Motor neuron (in vitro differentiated cells): ENCODE data around the gene AP1M1. TPM values are rescaled to one million over a fixed set of nuclear protein-coding genes. Genes with fewer than 3 reads are reported as not detected.

Experiments used
- ATAC-seq, 8 experiments: fragments of 200-7000 bp; cut with Tn5 transposase; replicated peaks in 6 of 8; 2 replicates each; pipeline ENCODE4 v1.8.0; 2021; ENCODE audit warnings: mild to moderate bottlenecking in 8 of 8, moderate library complexity in 8 of 8
- H3K27ac ChIP-seq, 2 donors: fragments of 250-450 bp; sonication (Bioruptor Pico); 2 replicates each; pipeline ENCODE4 v1.9.0; 2021; ENCODE audit warnings: antibody characterized with exemption in 2 of 2, mild to moderate bottlenecking in 2 of 2, moderate library complexity in 1 of 2
- H3K4me1 ChIP-seq, 2 donors: fragments of 250-450 bp; sonication (Bioruptor Pico); replicated peaks in 1 of 2; 2 replicates each; pipeline ENCODE4 v1.6.1; 2021; ENCODE audit warnings: antibody characterized with exemption in 2 of 2, mild to moderate bottlenecking in 2 of 2, moderate library complexity in 1 of 2
- H3K4me3 ChIP-seq, 5 donors: fragments of 250-450 bp; sonication (Bioruptor Pico); 2 replicates each; pipeline ENCODE4 v1.9.0; 2021; ENCODE audit warnings: antibody characterized with exemption in 5 of 5, mild to moderate bottlenecking in 5 of 5, moderate library complexity in 4 of 5
- WGBS, 10 experiments: fragments of 450-650 bp; shearing (Covaris generic); methylation state at CpG; one replicate each; pipeline ENCODE4 v1.0.0; 2022; 5-methylcytosine and 5-hydroxymethylcytosine counted together
- in situ Hi-C, 9 experiments: fragments of 400-800 bp; cut with MboI; loops; one replicate each; pipeline ENCODE4 v1.15.0; 2021; ENCODE audit warnings: low sequenced_read_pairs in 9 of 9, low pct_unique_long_range_greater_than_20kb in 2 of 9; ENCODE audit not compliant: unreplicated experiment in 9 of 9
- total RNA-seq, 8 experiments: library from RNA; unstranded; fragments of 300-600 nt; gene quantifications; 2 replicates each; pipeline versions ENCODE4 v1.2.3 to v1.2.4, GENCODE V29; 2022

The AP1M1 gene
- total RNA-seq, 8 experiments from 2014 or later = 23.4 to 87.8 (median 64.6) TPM

- no peak overlapping the region for H3K4me3 ChIP-seq
- 80 to 97% (median 92%) methylated on average over 2 to 8 of the region's 21 CpGs; no CpG with 5 or more reads in 6 of the 10 experiments for whole genome bisulfite sequencing, 10 experiments
- in situ Hi-C loops = loop anchor here in 4 of 9 experiments (25.0 kb wide), 1 partner anchor 159 kb away; no protein-coding TSS in a partner anchor
- ATAC-seq = no peak
- no peaks in the 10 kb centered on the region for H3K4me1 ChIP-seq
- no peak overlapping the region for H3K27ac ChIP-seq
Measured at GRCh38 chr19:16228637-16229321, 31.1 kb downstream of the AP1M1 start.

GRCh38 chr19:16229322-16229641 lies 31.6 kb downstream of the AP1M1 start:
- Histone ChIP-seq H3K4me3 (no peak overlapping the region), H3K4me1 (no peaks in the 10 kb centered on the region), H3K27ac (no peak overlapping the region)
- no peak for ATAC-seq
- WGBS, 10 experiments = 94 to 100% (median 98%) methylated on average over 2 to 5 of the region's 9 CpGs; no CpG with 5 or more reads in 6 of the 10 experiments
- in situ Hi-C loops = loop anchor here in 4 of 9 experiments (25.0 kb wide), 1 partner anchor 158 kb away; no protein-coding TSS in a partner anchor

- no peak overlapping the region for H3K4me3 ChIP-seq
- no peak overlapping the region for H3K27ac ChIP-seq
- WGBS, 10 experiments = 93 to 100% (median 96%) methylated on average over 1 to 14 of the region's 16 CpGs; no CpG with 5 or more reads in 4 of the 10 experiments
- in situ Hi-C loops = loop anchor here in 4 of 9 experiments (25.0 kb wide), 1 partner anchor 155 kb away; no protein-coding TSS in a partner anchor
- ATAC-seq = no peak
- no peaks in the 10 kb centered on the region for H3K4me1 ChIP-seq
Measured at GRCh38 chr19:16232127-16232526, 34.4 kb downstream of the AP1M1 start.

GRCh38 chr19:16232568-16232967 lies 34.9 kb downstream of the AP1M1 start:
- Histone ChIP-seq H3K4me1 (no peaks in the 10 kb centered on the region), H3K4me3 (no peak overlapping the region), H3K27ac (no peak overlapping the region)
- 83 to 100% (median 93%) methylated on average over 3 to 6 of the region's 13 CpGs; no CpG with 5 or more reads in 6 of the 10 experiments for WGBS, 10 experiments
- peak in 1 of 8 experiments; percentile 4 for ATAC-seq
- in situ Hi-C loops = loop anchor here in 4 of 9 experiments (25.0 kb wide), 1 partner anchor 155 kb away; no protein-coding TSS in a partner anchor

- in situ Hi-C loops = loop anchor here in 4 of 9 experiments (25.0 kb wide), 1 partner anchor 154 kb away; no protein-coding TSS in a partner anchor
- 93 to 100% (median 100%) methylated on average over 1 to 5 of the region's 19 CpGs; no CpG with 5 or more reads in 7 of the 10 experiments for WGBS, 10 experiments
- ATAC-seq = peak in 5 of 8 experiments; percentile 7 to 31 (median 20)
Measured at GRCh38 chr19:16233081-16233776, 35.5 kb downstream of the AP1M1 start.

GRCh38 chr19:16233836-16234551 lies 36.3 kb downstream of the AP1M1 start:
- H3K4me3 ChIP-seq = no peak overlapping the region
- in situ Hi-C loops = loop anchor here in 4 of 9 experiments (25.0 kb wide), 1 partner anchor 153 kb away; no protein-coding TSS in a partner anchor
- no peak overlapping the region for H3K27ac ChIP-seq
- peak in 5 of 8 experiments; percentile 15 to 31 (median 26) for ATAC-seq
- H3K4me1 ChIP-seq = no peaks in the 10 kb centered on the region
- 100% methylated on average over 2 to 3 of the region's 19 CpGs; no CpG with 5 or more reads in 8 of the 10 experiments for WGBS, 10 experiments

More at GRCh38 chr19:16233081-16233776, 35.5 kb downstream of the AP1M1 start:
- no peak overlapping the region for H3K27ac ChIP-seq
- no peaks in the 10 kb centered on the region for H3K4me1 ChIP-seq
- H3K4me3 ChIP-seq = no peak overlapping the region

- no peak overlapping the region for H3K27ac ChIP-seq
- no peak overlapping the region for H3K4me3 ChIP-seq
- ATAC-seq = peak in 3 of 8 experiments; percentile 3 to 9 (median 7)
- 89 to 100% (median 93%) methylated on average over 2 to 16 of the region's 41 CpGs; no CpG with 5 or more reads in 3 of the 10 experiments for WGBS, 10 experiments
- in situ Hi-C loops = loop anchor here in 4 of 9 experiments (25.0 kb wide), 1 partner anchor 153 kb away; no protein-coding TSS in a partner anchor
- H3K4me1 ChIP-seq = no peaks in the 10 kb centered on the region
Measured at GRCh38 chr19:16234552-16235445, 37.1 kb downstream of the AP1M1 start.

- Histone ChIP-seq H3K4me1 (no peaks in the 10 kb centered on the region), H3K4me3 (no peak overlapping the region), H3K27ac (no peak overlapping the region)
- in situ Hi-C loops = loop anchor here in 4 of 9 experiments (25.0 kb wide), 1 partner anchor 151 kb away; no protein-coding TSS in a partner anchor
- ATAC-seq = peak in 5 of 8 experiments; percentile 17 to 35 (median 28)
- WGBS, 10 experiments = 78 to 100% (median 100%) methylated on average over 1 to 11 of the region's 21 CpGs; no CpG with 5 or more reads in 2 of the 10 experiments
Measured at GRCh38 chr19:16235811-16236652, 38.3 kb downstream of the AP1M1 start.

GRCh38 chr19:16244091-16244490 lies 46.4 kb downstream of the AP1M1 start:
- in situ Hi-C loops = loop anchor here in 7 of 9 experiments (10.0 to 25.0 kb wide), 2 partner anchors 141 to 143 kb away; no protein-coding TSS in a partner anchor
- no peaks in the 10 kb centered on the region for H3K4me1 ChIP-seq
- H3K27ac ChIP-seq = no peak overlapping the region
- 3 to 92% (median 59%) methylated on average over 1 to 2 of the region's 2 CpGs; no CpG with 5 or more reads in 1 of the 10 experiments for WGBS, 10 experiments
- ATAC-seq = no peak
- H3K4me3 ChIP-seq = no peak overlapping the region

- WGBS, 10 experiments = 0 to 100% (median 17%) methylated on average over 1 to 10 of the region's 18 CpGs; no CpG with 5 or more reads in 3 of the 10 experiments
- ATAC-seq = peak; percentile 97 to 100 (median 100)
- in situ Hi-C loops = loop anchor here in 7 of 9 experiments (10.0 to 25.0 kb wide), 2 partner anchors 137 to 140 kb away; no protein-coding TSS in a partner anchor
Measured at GRCh38 chr19:16247353-16248182, 49.9 kb downstream of the AP1M1 start.

More at GRCh38 chr19:16247353-16248182, 49.9 kb downstream of the AP1M1 start:
- Histone ChIP-seq H3K4me1 (no peaks in the 10 kb centered on the region), H3K27ac (no peak overlapping the region), H3K4me3 (no peak overlapping the region)
